Measurements from ENCODE around the gene FMNL2. TPM values are rescaled to one million over a fixed set of nuclear protein-coding genes. Genes with fewer than 3 reads are reported as not detected.

The FMNL2 gene
- total RNA-seq, 1 experiment from 2014 or later: 28.1 TPM

DNA sequence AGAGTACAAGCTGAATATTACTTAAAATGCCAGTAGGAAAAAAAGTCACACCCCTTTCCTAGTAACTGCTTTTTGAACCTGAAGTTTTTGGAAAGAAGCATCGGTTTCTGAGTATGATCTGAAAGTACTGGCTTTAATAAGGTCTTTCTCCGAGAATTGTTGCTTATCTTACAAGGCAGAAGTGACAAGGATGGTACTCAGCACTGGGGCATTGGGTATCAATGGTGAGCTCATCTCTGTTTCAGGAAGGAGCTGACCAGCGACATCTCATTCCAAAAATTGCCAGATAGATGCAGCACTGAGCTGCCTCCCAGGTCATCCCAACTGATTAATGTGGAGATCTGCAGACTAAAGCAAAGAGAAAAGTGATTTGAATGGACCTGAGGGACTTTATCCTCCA is 85.4 kb downstream of the FMNL2 start:
- no peaks in the 10 kb centered on the region for H4K20me1 ChIP-seq (ENCODE audit: insufficient read depth)
- no TSS peak for BruUV-seq (replicated peaks)
- intact Hi-C loops (cut with micrococcal nuclease): no loop called here

DNA sequence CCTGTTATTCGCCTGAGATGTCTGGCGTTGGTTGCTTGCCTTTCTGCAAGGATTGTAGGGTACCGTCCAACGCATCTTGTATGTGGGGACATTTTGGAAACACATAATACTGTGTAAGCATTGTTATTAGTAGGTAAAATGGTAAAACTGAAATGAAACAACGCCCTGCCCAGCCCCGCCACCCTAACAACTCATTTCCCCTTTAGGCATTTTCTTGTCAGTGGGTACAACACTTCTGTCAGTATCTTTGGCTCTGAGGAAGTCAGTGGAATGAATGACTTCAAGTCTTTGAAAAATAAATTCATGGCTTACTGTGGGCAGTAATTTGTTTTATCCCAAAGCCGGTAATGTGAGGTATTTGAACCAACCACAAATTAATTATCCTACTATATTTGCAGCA is 86.0 kb downstream of the FMNL2 start:
- POLR2A ChIA-PET: no interaction called here
- ATAC-seq (no peak), DNase-seq (ENCODE audit: low read depth, low spot score) (no peak)
- peaks cover 21% of the 10 kb centered on the region; the same call in 1 of the 2 replicates for H3K79me2 ChIP-seq (ENCODE audit: insufficient read depth, low read length)
- H3K9ac ChIP-seq (ENCODE audit: low read length): 0 out of 2 replicates have a peak overlapping the region, but pooled peaks have one; percentile 9
- H3K4me3 ChIP-seq (replicated peaks in 1 of 2; ENCODE audit: low read depth in 1 of 2, low read length in 2 of 2): peak overlapping the region in 1 of 2 experiments; percentile 15; a peak in 2 of 4 replicates
- H3K4me1 ChIP-seq (ENCODE audit: control insufficient read depth in 1 of 2, insufficient read depth in 2 of 2, low read length in 2 of 2): peaks cover 13 to 22% of the 10 kb centered on the region in 2 experiments
- no peaks in the 10 kb centered on the region for H3K9me3 ChIP-seq (ENCODE audit: control insufficient read depth in 1 of 2, insufficient read depth in 1 of 2, low read depth in 1 of 2, low read length in 2 of 2)
- BruUV-seq (replicated peaks): no TSS peak
- intact Hi-C loops (cut with micrococcal nuclease): no loop called here
- no peaks in the 10 kb centered on the region for H3K36me3 ChIP-seq (ENCODE audit: control insufficient read depth in 1 of 2, insufficient read depth in 2 of 2, low read length in 2 of 2)
- RAD21 ChIA-PET (ENCODE audit: low non-redundant PET in 1 of 2, low total read pairs in 2 of 2, uncharacterized antibody in 2 of 2, unreplicated experiment in 2 of 2): no interaction called here
- peak overlapping the region; percentile 52; the same call in 1 of the 2 replicates for H3K27ac ChIP-seq (ENCODE audit: low read depth, low read length)
- CTCF ChIA-PET: no interaction called here
- H3K9me2 ChIP-seq (ENCODE audit: insufficient read depth): no peaks in the 10 kb centered on the region
- H2AFZ ChIP-seq (ENCODE audit: low read depth, low read length, poor library complexity, severe bottlenecking): no peak overlapping the region
- peak overlapping the region; percentile 63 for H3K4me2 ChIP-seq (ENCODE audit: low read length)
- no peak for TF ChIP-seq RAD21 (IDR thresholded peaks at IDR 0.05; ENCODE audit: low read depth)
- TF ChIP-seq, protein P1, sequence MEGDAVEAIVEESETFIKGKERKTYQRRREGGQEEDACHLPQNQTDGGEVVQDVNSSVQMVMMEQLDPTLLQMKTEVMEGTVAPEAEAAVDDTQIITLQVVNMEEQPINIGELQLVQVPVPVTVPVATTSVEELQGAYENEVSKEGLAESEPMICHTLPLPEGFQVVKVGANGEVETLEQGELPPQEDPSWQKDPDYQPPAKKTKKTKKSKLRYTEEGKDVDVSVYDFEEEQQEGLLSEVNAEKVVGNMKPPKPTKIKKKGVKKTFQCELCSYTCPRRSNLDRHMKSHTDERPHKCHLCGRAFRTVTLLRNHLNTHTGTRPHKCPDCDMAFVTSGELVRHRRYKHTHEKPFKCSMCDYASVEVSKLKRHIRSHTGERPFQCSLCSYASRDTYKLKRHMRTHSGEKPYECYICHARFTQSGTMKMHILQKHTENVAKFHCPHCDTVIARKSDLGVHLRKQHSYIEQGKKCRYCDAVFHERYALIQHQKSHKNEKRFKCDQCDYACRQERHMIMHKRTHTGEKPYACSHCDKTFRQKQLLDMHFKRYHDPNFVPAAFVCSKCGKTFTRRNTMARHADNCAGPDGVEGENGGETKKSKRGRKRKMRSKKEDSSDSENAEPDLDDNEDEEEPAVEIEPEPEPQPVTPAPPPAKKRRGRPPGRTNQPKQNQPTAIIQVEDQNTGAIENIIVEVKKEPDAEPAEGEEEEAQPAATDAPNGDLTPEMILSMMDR (IDR thresholded peaks at IDR 0.05 in 2 of 3, conservative IDR thresholded peaks at IDR 0.05 in 1 of 3; ENCODE audit: borderline replicate concordance in 1 of 3, insufficient read depth in 1 of 3, low read depth in 2 of 3, low read length in 2 of 3): no peak
- TF ChIP-seq ELF1 (IDR thresholded peaks at IDR 0.05; ENCODE audit: borderline replicate concordance, low read depth): no peak
- TF ChIP-seq, protein P2, sequence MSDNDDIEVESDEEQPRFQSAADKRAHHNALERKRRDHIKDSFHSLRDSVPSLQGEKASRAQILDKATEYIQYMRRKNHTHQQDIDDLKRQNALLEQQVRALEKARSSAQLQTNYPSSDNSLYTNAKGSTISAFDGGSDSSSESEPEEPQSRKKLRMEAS (IDR thresholded peaks at IDR 0.05): no peak
- no peak for TF ChIP-seq YY1 (IDR thresholded peaks at IDR 0.05; ENCODE audit: extremely low read depth, insufficient replicate concordance, low read depth, low read length)
- no peak for TF ChIP-seq ZFX (IDR thresholded peaks at IDR 0.05)
- TF ChIP-seq, protein P3, sequence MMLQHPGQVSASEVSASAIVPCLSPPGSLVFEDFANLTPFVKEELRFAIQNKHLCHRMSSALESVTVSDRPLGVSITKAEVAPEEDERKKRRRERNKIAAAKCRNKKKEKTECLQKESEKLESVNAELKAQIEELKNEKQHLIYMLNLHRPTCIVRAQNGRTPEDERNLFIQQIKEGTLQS (IDR thresholded peaks at IDR 0.05): no peak
- no peak for TF ChIP-seq EZH2phosphoT487 (IDR thresholded peaks at IDR 0.05; ENCODE audit: borderline replicate concordance)
- no peaks in the 10 kb centered on the region for H3K27me3 ChIP-seq (ENCODE audit: insufficient read depth, low read length)
- H4K20me1 ChIP-seq (ENCODE audit: insufficient read depth): no peaks in the 10 kb centered on the region

More for the DNA sequence above, 85.4 kb downstream of the FMNL2 start:
- peaks cover 21% of the 10 kb centered on the region; the same call in 1 of the 2 replicates for H3K79me2 ChIP-seq (ENCODE audit: insufficient read depth, low read length)
- no peaks in the 10 kb centered on the region for H3K9me3 ChIP-seq (ENCODE audit: control insufficient read depth in 1 of 2, insufficient read depth in 1 of 2, low read depth in 1 of 2, low read length in 2 of 2)
- peak overlapping the region; percentile 63 for H3K4me2 ChIP-seq (ENCODE audit: low read length)
- CTCF ChIA-PET: no interaction called here
- H3K36me3 ChIP-seq (ENCODE audit: control insufficient read depth in 1 of 2, insufficient read depth in 2 of 2, low read length in 2 of 2): no peaks in the 10 kb centered on the region
- DNase-seq (ENCODE audit: low read depth, low spot score) (no peak), ATAC-seq (no peak)
- no peaks in the 10 kb centered on the region for H3K27me3 ChIP-seq (ENCODE audit: insufficient read depth, low read length)
- H3K4me3 ChIP-seq (replicated peaks in 1 of 2; ENCODE audit: low read depth in 1 of 2, low read length in 2 of 2): no peak overlapping the region
- no peaks in the 10 kb centered on the region for H3K9me2 ChIP-seq (ENCODE audit: insufficient read depth)
- TF ChIP-seq YY1 (IDR thresholded peaks at IDR 0.05; ENCODE audit: extremely low read depth, insufficient replicate concordance, low read depth, low read length) (no peak), ELF1 (IDR thresholded peaks at IDR 0.05; ENCODE audit: borderline replicate concordance, low read depth) (no peak), SRF (IDR thresholded peaks at IDR 0.05; ENCODE audit: low read depth) (no peak), EZH2phosphoT487 (IDR thresholded peaks at IDR 0.05; ENCODE audit: borderline replicate concordance) (no peak), POLR2AphosphoS5 (IDR thresholded peaks at IDR 0.05; ENCODE audit: low read depth, low read length) (no peak), SIN3A (IDR thresholded peaks at IDR 0.05; ENCODE audit: low read depth) (no peak), ZFX (IDR thresholded peaks at IDR 0.05) (no peak), CEBPB (IDR thresholded peaks at IDR 0.05; ENCODE audit: low read depth) (no peak), RAD21 (IDR thresholded peaks at IDR 0.05; ENCODE audit: low read depth) (no peak), FOSL1 (IDR thresholded peaks at IDR 0.05; ENCODE audit: low read depth) (no peak)
- TF ChIP-seq, protein P1 (IDR thresholded peaks at IDR 0.05 in 2 of 3, conservative IDR thresholded peaks at IDR 0.05 in 1 of 3; ENCODE audit: borderline replicate concordance in 1 of 3, insufficient read depth in 1 of 3, low read depth in 2 of 3, low read length in 2 of 3): no peak
- H3K4me1 ChIP-seq (ENCODE audit: control insufficient read depth in 1 of 2, insufficient read depth in 2 of 2, low read length in 2 of 2): peaks cover 17 to 28% of the 10 kb centered on the region in 2 experiments
- no peak overlapping the region for H3K27ac ChIP-seq (ENCODE audit: low read depth, low read length)
- no peak overlapping the region for H3K9ac ChIP-seq (ENCODE audit: low read length)
- POLR2A ChIA-PET: no interaction called here
- H2AFZ ChIP-seq (ENCODE audit: low read depth, low read length, poor library complexity, severe bottlenecking): no peak overlapping the region
- RAD21 ChIA-PET (ENCODE audit: low non-redundant PET in 1 of 2, low total read pairs in 2 of 2, uncharacterized antibody in 2 of 2, unreplicated experiment in 2 of 2): no interaction called here

Measured in HCT116 (cell line).